ENCODE measurements around the gene EPHB4. TPM values are rescaled to one million over a fixed set of nuclear protein-coding genes. Genes with fewer than 3 reads are reported as not detected.

Gene EPHB4
- total RNA-seq, 1 donor from 2014 or later = 99.1 TPM

GRCh38 chr7:100752994-100753393, 74.3 kb downstream of the EPHB4 start:
- H3K4me3 ChIP-seq (ENCODE audit: low read depth, low read length) = no peak overlapping the region
- no peak for TF ChIP-seq CTCF (conservative IDR thresholded peaks at IDR 0.05; ENCODE audit: low read depth, low read length)
- DNase-seq (ENCODE audit: low read depth) = no peak

Other genes with a start within 250 kb of the EPHB4 start
- gene LRCH4, start 241.4 kb downstream of the EPHB4 start, total RNA-seq = 36.8 and 62.0 TPM in 2 replicates
- gene FBXO24, start 241.2 kb downstream of the EPHB4 start, total RNA-seq = 0.80 and 1.0 TPM in 2 replicates
- gene PCOLCE, start 225.2 kb downstream of the EPHB4 start, total RNA-seq = 1.4 and 4.4 TPM in 2 replicates
- 12.1 and 17.0 TPM in 2 replicates for gene MOSPD3, start 215.0 kb downstream of the EPHB4 start, total RNA-seq
- gene TFR2, start 186.0 kb downstream of the EPHB4 start, total RNA-seq = 1.1 and 5.9 TPM in 2 replicates
- gene ACTL6B, start 171.1 kb downstream of the EPHB4 start, total RNA-seq = not detected in 2 replicates
- gene GNB2, start 153.8 kb downstream of the EPHB4 start, total RNA-seq = 245 and 295 TPM in 2 replicates
- 8.5 and 14.1 TPM in 2 replicates for gene GIGYF1, start 133.3 kb downstream of the EPHB4 start, total RNA-seq
- 42.7 and 79.3 TPM in 2 replicates for gene POP7, start 121.4 kb downstream of the EPHB4 start, total RNA-seq
- not detected in 2 replicates for gene EPO, start 107.1 kb downstream of the EPHB4 start, total RNA-seq
- not detected in 2 replicates for gene ZAN, start 93.9 kb downstream of the EPHB4 start, total RNA-seq
- 11.4 and 18.4 TPM in 2 replicates for gene SLC12A9, start 25.2 kb upstream of the EPHB4 start, total RNA-seq
- 112 and 117 TPM in 2 replicates for gene TRIP6, start 39.9 kb upstream of the EPHB4 start, total RNA-seq
- 83.3 and 154 TPM in 2 replicates for gene SRRT, start 47.6 kb upstream of the EPHB4 start, total RNA-seq
- 0.58 and 4.3 TPM in 2 replicates for gene UFSP1, start 62.2 kb upstream of the EPHB4 start, total RNA-seq
- 0.51 and 3.3 TPM in 2 replicates for gene ACHE, start 68.4 kb upstream of the EPHB4 start, total RNA-seq
- not detected in 2 replicates for gene MUC3A, start 122.0 kb upstream of the EPHB4 start, total RNA-seq
- gene MUC12, start 142.0 kb upstream of the EPHB4 start, total RNA-seq = 1.7 TPM in 1 of 2 replicates, not detected in the other
- gene MUC17, start 192.6 kb upstream of the EPHB4 start, total RNA-seq = not detected in 2 replicates

Measured in epithelial cell of proximal tubule (primary cell).